CD4-positive, alpha-beta T cell treated with Interleukin-1 beta for 1 hour (primary cell): ENCODE data around the gene NTM.

Experiments used
- DNase-seq, 2 donors: peaks; one replicate each; pipeline ENCODE4 v3.0.0-alpha.2; 2020 to 2022

Gene NTM

DNA sequence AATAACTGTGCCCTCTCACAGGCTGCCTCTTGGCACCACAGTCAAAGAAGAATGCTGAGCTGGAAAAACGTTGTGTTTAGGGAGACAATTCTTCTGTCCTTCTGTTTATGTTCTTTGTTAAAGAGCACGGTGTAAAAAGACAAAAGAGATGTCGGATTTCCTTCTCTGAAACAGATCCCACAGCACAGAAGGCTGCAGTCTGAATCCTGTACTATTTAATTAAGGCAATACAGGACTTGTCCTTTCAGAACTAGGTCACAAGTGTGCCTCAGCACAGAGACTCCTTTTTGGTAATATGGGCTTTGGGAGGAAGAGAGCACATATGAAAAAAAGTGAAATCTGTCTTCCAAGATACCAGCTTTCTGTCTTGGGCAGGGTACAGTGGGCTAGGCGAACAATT lies 201.2 kb downstream of the NTM start:
- DNase-seq, result no peak

DNA sequence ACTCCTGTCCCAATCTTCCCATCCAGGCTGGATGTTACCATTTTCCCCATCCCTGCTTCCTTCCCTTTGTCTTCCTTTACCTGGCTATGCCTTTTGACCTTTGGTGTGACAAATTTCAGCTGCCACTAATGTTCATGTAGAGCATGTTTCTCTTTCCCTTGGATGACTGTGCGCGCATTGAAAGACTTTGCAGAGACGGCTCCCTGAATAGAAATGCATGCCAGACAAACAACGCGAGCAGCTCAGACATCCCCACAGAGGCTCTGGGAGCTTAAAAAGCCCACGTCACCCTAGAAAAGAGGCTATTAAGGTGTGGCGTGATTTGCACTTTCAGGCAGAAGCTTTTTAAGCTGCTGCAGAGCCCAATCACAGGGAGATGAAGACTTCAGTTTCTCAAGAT lies 202.0 kb downstream of the NTM start:
- DNase-seq, result no peak

DNA sequence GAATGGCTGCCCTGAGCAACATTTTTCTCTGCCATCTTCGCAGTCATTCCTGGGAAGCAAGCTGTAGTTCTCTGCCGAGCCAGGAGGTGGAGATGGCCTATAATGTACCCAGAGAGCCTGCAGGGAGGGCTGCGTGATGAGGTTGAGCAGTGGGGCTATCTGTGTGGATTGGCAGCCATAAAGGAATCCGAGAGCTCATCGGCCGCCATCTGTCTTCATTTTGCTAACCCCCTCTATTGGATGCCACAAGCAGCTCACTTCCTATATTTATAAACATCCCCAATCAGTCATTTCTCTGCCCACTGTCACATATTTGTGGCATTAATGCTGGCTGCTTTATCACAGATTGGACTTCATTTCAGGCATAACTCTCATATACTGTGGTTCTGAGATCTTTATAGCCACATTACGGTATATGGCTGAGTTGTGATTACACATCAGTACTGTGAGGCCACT lies 209.5 kb downstream of the NTM start:
- DNase-seq, result no peak

DNA sequence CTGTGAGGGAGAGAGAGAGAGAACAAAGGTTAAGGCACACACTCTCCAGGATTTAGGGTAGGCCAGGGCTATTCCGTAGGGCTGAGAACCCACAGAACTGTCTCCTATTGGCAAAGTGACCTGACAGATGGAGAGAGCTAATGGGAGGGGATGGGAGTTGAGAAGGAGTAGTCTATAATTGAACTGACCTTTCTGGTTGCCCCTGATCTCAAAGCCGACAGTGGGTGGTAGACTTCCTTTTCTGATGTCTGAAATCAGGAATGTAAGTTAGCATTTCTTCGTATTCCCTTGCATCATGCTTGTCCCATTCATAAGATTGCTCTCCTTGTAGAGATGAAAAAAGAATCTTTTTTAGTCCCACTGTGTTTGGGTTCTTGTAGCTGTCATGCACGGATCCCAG lies 210.1 kb downstream of the NTM start:
- DNase-seq, result no peak

DNA sequence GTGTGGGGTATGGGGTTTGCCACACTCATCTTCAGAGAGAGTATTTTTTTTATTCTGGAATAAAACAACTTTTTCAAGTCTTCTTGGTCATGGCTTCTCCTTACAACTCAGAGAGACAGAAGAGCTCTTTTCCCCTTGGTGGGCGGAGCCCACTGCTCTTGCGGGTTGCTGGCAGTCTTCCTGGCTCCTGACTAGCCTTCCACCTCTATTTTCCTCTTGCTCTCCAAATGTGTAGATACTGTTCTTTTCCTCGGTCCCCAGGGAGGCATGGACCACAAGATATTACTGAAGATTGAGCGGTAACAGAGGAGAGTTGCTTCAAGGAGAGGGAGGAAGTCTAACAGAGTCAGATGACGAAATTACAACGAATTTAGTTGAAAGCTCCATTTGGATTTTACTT lies 210.6 kb downstream of the NTM start:
- no peak for DNase-seq

DNA sequence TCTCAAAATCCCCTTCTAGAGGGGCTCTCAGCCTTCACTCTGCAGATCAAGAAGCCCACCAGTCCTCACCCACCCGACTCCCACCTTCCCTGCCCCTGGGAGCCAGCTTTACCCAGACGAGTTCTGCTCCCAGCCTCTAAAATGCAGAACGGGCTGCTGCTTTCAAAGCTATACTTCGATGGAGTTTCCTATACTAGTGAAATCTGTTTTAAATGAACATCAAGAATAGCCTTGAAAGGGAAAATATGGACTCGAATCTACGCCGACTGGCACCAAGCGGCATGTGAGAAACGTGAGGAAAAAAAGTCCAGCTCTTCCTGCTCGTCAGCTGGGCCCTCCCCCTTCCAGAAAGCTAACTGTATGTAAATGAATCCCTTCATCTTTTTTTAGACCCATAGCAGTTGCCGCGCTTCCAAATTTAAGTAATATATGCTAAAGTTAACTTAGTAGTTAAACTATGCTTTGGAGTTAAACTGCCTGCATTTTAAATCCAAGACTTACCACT lies 211.7 kb downstream of the NTM start:
- DNase-seq, result no peak

DNA sequence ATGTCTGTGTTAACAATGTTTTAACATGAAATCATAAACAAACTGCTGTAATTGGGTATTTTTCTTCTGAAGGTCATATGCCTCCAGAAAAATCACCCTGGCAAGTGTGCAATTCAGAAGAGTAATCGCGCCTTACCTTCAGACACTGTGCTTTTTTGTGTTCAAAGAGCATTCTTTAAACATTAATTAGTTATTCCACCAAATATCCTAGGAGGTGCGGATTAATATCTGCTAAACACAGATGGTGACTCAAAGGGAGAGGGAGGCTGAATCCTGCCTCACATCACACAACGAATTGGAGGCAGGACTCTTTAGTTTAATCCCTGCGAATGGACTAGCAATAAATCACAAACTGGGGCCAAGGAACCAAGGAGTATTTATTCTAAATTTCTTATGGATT lies 213.0 kb downstream of the NTM start:
- no peak for DNase-seq

DNA sequence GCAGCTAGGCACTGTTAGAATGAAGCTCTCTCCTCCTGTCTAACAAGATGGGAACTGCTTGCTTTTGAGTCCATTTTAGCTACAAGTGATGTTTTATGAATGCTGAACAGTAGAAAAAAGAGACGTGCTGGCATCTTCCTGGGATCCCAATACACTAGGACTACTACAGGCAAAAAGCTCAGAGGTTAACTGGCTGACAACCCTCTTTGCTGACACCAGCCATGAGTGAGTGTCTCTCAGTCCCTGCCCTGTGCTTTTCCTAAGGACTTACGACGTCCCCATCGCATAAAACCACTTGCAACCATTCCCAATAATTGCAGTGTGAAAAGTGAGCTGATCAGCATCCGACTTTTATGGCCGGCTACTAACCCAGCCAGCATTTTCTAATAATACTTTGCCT lies 213.5 kb downstream of the NTM start:
- DNase-seq, result no peak

DNA sequence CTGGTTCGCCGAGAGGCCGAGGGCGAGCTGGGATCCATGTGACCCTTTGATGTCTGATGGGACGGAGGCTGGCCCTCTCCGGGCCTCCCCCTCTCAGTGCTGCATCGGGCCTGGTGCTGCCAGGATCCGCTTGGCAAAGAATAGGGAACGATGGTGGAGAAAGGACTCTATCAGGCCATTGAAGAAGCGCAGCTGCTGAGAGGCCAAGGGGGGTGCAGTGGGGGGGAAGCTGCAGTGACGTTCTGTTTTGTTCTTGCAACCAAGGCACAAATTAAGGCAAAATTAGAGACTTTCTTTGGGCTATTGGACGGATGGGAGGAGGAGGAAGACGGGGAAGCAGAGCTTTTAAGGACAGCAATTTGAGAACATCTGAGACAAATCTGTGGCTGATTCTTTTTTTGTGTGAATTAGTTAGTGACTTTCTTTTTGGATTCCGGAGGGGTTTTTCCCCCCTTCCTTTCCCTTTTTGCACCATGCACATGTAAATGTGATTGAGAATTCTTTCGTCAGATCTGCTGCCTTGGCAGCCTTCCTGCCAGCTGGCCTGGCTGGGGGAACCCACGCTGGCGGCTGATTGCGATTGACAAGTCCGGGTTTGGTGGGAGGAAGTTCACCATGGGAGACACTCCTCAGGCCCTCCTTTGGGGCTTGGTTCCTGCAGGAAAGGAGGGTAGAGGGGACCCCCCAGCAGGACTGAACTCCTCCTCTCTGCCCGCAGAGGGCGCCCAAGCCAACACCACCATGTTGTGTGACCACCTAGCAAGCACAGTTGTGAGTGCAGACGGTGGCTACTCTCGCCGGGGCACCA lies 214.6 kb downstream of the NTM start:
- no peak for DNase-seq

DNA sequence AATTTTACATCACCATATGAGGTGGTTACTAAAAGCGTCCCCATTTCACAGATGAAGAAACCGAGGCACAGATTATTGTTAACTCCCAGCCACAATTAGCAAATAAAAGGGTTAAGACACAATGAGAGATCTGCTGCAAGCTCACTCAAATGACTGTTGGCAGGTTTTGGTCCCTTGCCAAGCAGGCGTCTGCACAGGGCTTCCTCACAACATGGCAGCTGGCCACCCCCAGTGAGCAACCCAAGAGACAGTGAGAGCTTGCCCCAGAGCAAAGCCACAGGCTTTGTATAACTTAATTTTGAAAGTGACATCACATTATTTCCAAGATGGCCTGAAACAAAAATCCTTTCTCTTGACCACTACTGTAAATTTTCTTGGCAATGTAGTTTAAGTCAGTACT lies 217.6 kb downstream of the NTM start:
- no peak for DNase-seq

DNA sequence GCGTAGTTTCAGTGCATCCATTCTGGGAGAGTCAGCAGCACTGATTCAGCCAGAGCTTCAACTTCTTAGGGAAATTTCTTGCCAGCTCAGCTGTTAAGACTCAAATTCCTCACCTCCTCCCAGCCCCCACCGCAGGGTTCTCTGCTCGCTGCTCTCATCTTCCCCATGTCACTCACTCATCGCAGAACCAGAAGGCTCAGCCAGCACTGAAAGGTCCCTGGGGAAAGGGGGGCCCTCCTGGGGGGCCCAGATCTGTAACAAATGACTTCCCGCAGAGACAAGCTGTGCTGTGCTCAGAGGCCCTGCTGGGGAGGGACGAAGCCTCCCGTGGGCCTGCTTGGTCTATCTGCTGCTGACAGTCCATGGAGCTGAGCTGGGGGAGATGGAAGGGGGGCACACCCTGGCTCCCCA lies 220.6 kb downstream of the NTM start:
- no peak for DNase-seq

DNA sequence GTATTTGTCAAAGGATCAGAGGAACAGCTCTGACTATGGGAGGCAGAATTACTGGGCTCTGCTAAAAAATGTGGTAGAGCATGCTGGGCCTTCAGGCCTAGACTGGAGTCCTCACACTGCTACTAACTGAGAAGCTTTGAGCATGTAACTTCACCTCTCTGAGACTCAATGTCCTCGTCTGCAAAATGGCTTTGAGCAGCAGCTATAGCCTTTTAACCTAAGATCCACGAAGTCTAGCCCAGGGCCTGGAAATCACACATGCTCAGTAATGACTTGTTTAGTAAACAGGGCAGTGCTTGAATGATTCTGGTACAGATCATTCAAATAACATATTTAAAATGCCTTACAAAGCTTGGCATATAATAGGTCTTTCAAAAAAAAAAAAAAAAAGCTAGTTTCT lies 221.7 kb downstream of the NTM start:
- DNase-seq, result no peak

DNA sequence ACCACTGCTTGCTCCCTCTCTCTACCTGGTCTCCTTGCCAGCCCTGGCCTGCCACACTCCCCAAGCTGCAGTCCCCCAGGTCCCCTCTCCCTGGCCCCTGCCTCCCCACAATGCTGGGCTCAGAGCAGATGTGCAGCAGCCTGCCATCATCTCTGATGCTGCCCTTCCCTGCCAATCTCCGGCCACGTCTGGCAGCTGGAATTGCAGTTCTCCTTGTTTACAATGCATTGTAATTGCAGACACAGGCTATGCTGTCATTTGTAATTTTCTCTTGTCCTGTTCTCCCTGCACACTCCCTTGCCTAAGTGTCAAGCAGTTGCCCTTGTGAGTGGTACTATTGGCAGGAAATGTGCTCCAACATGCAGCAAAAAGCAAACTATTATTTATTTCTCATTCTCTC lies 222.3 kb downstream of the NTM start:
- DNase-seq, result no peak

DNA sequence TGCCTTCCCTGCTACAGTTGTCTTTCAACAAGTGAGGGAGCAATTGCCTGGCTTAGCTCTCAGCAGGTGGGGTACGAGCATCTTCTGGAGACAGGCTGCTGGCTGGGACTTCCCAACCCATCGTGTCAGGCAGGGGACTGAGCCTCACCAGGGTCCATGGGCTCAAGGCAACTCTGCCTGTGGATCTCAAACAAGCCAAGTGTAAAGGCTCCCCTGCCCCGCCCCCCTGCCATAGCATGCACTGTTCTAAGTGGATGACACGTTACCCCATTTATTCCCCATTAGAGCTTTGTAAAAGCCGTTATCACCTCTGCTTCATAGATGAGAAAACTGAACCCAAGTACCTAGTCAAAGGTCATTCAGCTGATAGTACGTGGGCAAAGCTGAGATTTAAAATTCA lies 222.9 kb downstream of the NTM start:
- no peak for DNase-seq

DNA sequence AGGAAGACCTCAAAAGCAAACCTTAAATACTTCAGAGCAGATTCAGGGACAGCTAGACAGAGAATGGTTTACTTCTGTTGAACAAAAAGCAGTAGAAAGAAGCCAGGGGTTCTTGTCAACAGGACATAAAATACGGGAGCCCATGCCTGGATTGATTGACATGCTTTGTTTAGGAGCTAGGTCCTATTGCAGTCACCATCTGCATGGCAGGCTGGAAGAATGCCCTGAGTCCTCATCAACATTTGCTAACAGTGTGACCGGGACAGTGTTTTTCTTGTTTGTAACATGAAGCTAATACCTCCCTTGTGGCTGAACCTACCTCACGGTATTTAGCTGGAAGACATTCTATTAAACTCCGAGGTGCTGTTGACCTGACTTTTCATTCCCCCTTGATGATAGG lies 225.4 kb downstream of the NTM start:
- DNase-seq, result no peak

DNA sequence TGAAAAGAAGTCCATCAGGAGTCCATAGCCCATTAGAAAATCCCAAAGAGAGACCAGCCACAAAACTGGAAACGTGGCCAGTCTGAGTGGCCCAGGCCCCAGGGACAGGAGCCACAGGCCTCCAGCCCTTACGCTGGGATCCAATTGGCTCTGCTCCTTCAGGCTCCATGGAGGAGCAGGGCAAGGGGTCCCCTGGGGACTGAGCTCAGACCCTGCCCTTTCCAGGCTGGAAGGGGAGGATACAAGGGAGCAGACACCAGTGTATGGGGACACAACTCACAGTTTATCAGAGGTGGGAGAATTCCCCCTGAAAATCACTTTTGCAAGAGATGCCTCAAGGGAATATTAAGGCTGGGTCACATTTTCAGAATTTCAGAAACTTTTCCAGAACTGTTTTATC lies 227.5 kb downstream of the NTM start:
- no peak for DNase-seq

DNA sequence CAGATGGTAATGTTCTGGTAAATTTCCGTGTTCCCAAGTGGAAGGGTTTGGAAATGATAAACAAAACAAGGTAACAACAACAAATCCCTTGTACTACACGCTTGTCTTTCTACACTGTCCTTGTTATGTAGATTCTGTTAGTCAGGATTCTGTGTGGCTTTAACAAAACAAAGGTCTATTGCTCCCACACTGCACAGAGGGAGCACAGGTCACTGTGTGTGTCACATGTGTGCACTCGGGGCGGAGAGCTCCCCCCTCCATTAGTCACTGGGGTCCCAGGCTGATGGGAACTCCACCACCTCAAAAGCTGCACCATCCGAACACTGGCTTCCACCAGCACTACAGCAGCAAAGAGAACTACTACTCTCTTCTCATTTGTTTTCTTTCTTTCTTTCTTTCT lies 227.9 kb downstream of the NTM start:
- no peak for DNase-seq

DNA sequence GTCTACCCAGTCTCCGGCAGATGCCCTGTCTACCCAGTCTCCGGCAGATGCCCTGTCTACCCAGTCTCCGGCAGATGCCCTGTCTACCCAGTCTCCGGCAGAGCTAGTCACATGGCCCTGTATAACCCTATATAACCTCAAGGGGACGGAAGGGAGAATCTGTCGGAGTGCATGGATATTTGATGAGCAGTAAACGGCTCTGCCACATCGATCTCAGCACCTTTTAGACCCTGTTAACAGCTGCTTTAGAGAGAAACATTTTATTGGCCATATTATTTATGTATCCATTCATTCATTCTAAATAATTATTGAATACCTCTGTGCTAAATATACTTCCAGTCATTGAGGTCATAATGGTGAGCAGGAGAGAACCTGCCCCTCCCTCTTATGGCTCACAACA lies 228.9 kb downstream of the NTM start:
- DNase-seq, result no peak

DNA sequence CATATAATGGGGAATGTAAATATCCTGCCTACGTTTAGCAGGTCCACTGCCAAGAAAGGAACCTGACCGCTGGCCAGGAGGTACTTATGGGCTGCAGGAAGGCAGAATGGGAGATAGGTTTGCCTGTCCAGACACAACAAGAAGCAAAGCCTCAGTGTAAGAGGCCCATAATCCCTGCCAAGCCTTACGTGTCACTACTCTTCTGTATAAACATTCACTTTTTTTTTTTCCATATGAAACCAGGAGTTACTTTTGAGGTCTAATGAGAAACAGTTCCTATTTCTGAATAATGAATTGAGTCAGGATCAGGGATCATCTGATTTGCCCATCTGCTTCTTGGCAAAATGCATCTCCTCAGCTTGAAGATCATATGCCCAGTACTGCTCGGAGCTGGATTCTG lies 230.2 kb downstream of the NTM start:
- no peak for DNase-seq

DNA sequence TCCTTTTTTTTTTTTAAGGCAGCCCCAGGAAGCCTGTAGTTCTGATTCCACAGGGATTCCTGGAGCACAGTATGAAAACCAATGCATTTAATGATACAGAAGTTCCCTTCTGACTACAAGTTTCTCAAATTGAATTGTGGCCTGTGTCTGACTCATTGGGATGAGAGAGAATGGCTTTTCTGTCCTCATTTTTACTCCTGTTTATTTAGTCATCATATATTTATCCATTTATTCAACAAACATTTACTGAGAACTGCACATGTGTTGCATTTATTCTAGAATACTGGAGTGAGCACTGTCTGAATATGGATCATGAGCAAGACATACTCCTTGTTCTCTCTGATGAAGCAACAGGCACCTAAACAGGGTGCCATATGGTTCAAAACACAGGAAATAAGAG lies 231.2 kb downstream of the NTM start:
- no peak for DNase-seq

DNA sequence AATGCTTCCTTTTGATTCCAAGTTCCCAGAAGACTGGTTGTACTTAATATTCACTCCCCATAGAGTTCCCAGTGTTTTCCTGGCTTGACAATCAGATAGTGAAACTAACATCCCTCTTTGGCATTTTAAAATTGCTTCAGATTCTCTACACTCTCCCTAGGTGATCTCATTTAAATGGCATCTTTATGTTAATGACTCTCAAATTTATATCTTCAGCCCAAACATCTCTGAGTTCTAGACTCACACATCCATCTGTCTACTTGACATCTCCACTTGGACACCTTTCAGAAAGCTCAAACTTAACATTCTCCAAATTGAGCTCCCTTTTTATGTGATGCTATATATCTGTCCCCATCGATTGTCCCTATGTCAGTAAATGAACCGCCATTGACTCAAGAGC lies 232.0 kb downstream of the NTM start:
- no peak for DNase-seq

DNA sequence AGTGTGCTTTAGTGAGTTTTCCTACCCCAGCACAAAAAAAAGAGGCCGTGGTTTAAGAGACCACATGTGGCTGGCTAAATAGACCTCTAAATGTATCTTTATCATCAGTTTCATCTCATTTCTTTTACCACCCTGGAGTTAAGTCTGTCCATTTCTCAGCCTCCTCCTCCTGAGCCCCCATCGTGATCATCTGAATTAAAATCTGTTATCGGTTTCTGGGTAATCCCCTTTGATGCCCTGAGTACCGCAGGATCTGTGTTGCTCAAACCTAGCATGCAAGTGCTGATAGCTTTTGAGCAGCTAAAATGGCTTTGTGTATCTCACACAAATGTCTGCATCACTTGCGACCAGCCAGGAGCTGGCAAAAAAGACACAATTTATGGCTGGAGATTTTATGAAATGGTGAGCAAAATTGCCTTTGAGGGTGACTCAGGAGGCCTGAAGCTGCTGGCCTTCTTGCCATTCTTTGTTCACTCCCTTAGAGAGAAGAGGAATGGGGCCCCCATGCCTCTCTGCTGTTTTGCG lies 236.5 kb downstream of the NTM start:
- DNase-seq, result no peak

DNA sequence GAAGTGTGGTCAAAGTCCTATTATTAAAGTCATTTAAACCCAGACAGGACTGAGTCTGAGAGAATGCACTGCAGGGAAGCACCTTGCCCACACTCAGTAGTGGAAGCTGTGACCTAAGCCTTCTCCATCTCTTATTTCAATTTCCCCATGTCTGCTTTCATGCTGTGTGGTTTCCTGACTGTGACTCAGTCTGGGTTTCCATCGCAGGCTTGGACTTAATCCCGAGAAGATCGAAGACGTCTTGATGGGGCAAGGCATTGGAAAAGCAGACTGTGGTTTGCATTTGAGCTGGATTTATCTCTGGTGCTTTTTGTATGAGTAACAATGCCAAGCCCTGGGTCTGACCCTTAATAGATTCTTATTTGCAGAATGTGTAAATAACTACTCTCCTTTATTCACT lies 238.9 kb downstream of the NTM start:
- no peak for DNase-seq

DNA sequence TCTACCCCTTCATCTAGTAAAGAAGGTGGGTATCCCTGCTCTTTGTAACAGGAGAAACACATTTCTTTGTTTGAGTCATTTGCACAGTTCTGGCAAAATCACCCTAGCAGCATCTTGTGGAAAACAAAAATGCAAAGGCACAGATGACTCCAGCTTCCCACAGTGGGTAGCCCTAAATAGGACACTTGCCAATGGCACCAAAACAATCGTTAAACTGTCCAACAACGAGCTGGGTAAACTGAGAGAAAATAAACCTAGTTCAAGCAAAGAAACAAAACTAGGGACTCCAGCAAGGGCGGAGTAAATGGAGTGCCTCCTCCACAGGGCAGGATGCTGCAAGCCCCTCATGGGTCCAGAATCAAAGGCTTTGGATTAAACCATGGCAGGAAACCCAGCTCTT lies 239.5 kb downstream of the NTM start:
- DNase-seq, result no peak

DNA sequence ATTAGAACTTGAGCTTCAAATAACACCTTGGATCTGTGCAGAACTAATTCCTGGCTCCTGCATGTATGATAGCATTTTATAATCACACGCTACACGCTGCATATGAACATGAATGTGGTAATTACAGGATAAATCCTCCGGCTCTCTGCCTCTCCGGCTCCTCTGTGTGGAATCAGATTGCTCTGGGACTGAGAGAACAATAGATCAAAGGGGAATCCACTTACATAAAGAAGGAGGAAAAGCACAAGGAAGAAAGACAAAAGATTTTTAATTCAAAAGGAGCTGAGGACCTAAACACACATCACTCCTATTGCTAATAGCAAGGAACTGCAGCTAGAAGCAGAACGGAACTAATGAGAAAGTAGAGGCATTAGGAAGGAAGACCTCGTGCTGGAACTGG lies 240.9 kb downstream of the NTM start:
- DNase-seq, result no peak
